Measurements from ENCODE around the gene THEM4. TPM values are rescaled to one million over a fixed set of nuclear protein-coding genes. Genes with fewer than 3 reads are reported as not detected.
A peak's percentile ranks its signal among the peaks of the same experiment; 100 is the strongest.
"Not testable (repeated sequence)": the region's sequence is repeated elsewhere in the genome, so short reads cannot be mapped to it uniquely, and the experiment has no call there.

THEM4 gene
- total RNA-seq, 4 donors from 2014 or later: 9.1 to 45.2 (median 14.6) TPM

GRCh38 chr1:151907363-151908139 lies 1.8 kb downstream of the THEM4 start:
- Histone ChIP-seq H3K27ac (no peak overlapping the region), H3K36me3 (no peaks in the 10 kb centered on the region), H3K9me3 (peaks cover 0 to 9% (median 1%) of the 10 kb centered on the region in 4 donors), H3K4me3 (no peak overlapping the region), H3K27me3 (no peaks in the 10 kb centered on the region), H3K4me1 (peaks cover 0 to 22% (median 0%) of the 10 kb centered on the region in 4 donors)
- DNase-seq: no peak
- TF ChIP-seq CTCF (IDR thresholded peaks at IDR 0.05): no peak
- TF ChIP-seq POLR2A (IDR thresholded peaks at IDR 0.05): no peak

- not testable (repeated sequence) for H3K4me3 ChIP-seq, H3K27me3 ChIP-seq, DNase-seq, H3K36me3 ChIP-seq
- peak overlapping the region in 1 of 4 donors; percentile 42 for H3K27ac ChIP-seq
- H3K9me3 ChIP-seq: peaks cover 0 to 12% (median 1%) of the 10 kb centered on the region in 4 donors
- H3K4me1 ChIP-seq: peaks cover 0 to 22% (median 0%) of the 10 kb centered on the region in 4 donors
These were observed 3.0 kb downstream of the THEM4 start for GRCh38 chr1:151906324-151906645.

- H3K9me3 ChIP-seq: peaks cover 0 to 18% (median 2%) of the 10 kb centered on the region in 4 donors
- H3K27ac ChIP-seq: peak overlapping the region in 3 of 4 donors; percentile 1 to 42 (median 22)
- not testable (repeated sequence) for H3K36me3 ChIP-seq, H3K27me3 ChIP-seq, H3K4me3 ChIP-seq, DNase-seq
- peaks cover 0 to 22% (median 0%) of the 10 kb centered on the region in 4 donors for H3K4me1 ChIP-seq
These were observed 3.6 kb downstream of the THEM4 start for GRCh38 chr1:151905443-151906323.

GRCh38 chr1:151905070-151905442 lies 4.3 kb downstream of the THEM4 start:
- TF ChIP-seq CTCF (IDR thresholded peaks at IDR 0.05) (no peak), POLR2A (IDR thresholded peaks at IDR 0.05) (no peak)
- DNase-seq: peak in 2 of 3 donors; percentile 44 to 65
- no peaks in the 10 kb centered on the region for H3K36me3 ChIP-seq
- peaks cover 0 to 22% (median 0%) of the 10 kb centered on the region in 4 donors for H3K4me1 ChIP-seq
- H3K9me3 ChIP-seq: peaks cover 0 to 19% (median 3%) of the 10 kb centered on the region in 4 donors
- no peak overlapping the region for H3K4me3 ChIP-seq
- H3K27ac ChIP-seq: peak overlapping the region in 2 of 4 donors; percentile 22 to 42
- no peaks in the 10 kb centered on the region for H3K27me3 ChIP-seq

GRCh38 chr1:151902858-151903257 lies 6.5 kb downstream of the THEM4 start:
- TF ChIP-seq POLR2A (IDR thresholded peaks at IDR 0.05) (no peak), CTCF (IDR thresholded peaks at IDR 0.05) (no peak)
- no peak for DNase-seq
- no peaks in the 10 kb centered on the region for H3K27me3 ChIP-seq

GRCh38 chr1:151900804-151901203 lies 8.5 kb downstream of the THEM4 start:
- H3K27me3 ChIP-seq, H3K36me3 ChIP-seq, DNase-seq, H3K4me3 ChIP-seq, H3K27ac ChIP-seq: not testable (repeated sequence)
- H3K4me1 ChIP-seq: peaks cover 0 to 18% (median 0%) of the 10 kb centered on the region in 4 donors
- peaks cover 0 to 10% (median 2%) of the 10 kb centered on the region in 4 donors for H3K9me3 ChIP-seq

More at GRCh38 chr1:151902858-151903257, 6.5 kb downstream of the THEM4 start:
- H3K4me1 ChIP-seq: peaks cover 0 to 21% (median 0%) of the 10 kb centered on the region in 4 donors
- H3K27ac ChIP-seq: no peak overlapping the region
- no peak overlapping the region for H3K4me3 ChIP-seq
- no peaks in the 10 kb centered on the region for H3K36me3 ChIP-seq
- H3K9me3 ChIP-seq: peaks cover 0 to 17% (median 3%) of the 10 kb centered on the region in 4 donors

All from Peyer's patch (tissue), 4 donors.